Activated naive CD8-positive, alpha-beta T cell treated with anti-CD3 and anti-CD28 coated beads for 36 hours (primary cell): ENCODE data around the gene TEX29. TPM values are rescaled to one million over a fixed set of nuclear protein-coding genes. Genes with fewer than 3 reads are reported as not detected.

Experiments
- DNase-seq: peaks from one replicate; pipeline ENCODE4 v3.0.0; 2021
- H3K27ac Mint-ChIP-seq: one replicate; pipeline ENCODE4 v1.8.0; 2022; ENCODE audit warnings: mild to moderate bottlenecking, moderate library complexity, mixed read lengths
- H3K27me3 Mint-ChIP-seq: one replicate; pipeline ENCODE4 v1.8.0; 2022; ENCODE audit warnings: mild to moderate bottlenecking, mixed read lengths
- H3K36me3 Mint-ChIP-seq: one replicate; pipeline ENCODE4 v1.8.0; 2021; ENCODE audit warnings: mild to moderate bottlenecking, mixed read lengths
- H3K4me1 Mint-ChIP-seq: one replicate; pipeline ENCODE4 v1.8.0; 2021; ENCODE audit warnings: mixed read lengths
- H3K4me3 Mint-ChIP-seq: one replicate; pipeline ENCODE4 v1.8.0; 2022; ENCODE audit warnings: mild to moderate bottlenecking, moderate library complexity, mixed read lengths
- H3K9me3 Mint-ChIP-seq: one replicate; pipeline ENCODE4 v1.8.0; 2022; ENCODE audit warnings: mixed read lengths
- total RNA-seq, 2 experiments: library from RNA; stranded (reverse); gene quantifications; one replicate each; pipeline ENCODE4 v1.2.3, GENCODE V29; 2021

TEX29 gene
- total RNA-seq, 2 experiments from 2014 or later: 0.46 TPM; not detected in 1

DNA sequence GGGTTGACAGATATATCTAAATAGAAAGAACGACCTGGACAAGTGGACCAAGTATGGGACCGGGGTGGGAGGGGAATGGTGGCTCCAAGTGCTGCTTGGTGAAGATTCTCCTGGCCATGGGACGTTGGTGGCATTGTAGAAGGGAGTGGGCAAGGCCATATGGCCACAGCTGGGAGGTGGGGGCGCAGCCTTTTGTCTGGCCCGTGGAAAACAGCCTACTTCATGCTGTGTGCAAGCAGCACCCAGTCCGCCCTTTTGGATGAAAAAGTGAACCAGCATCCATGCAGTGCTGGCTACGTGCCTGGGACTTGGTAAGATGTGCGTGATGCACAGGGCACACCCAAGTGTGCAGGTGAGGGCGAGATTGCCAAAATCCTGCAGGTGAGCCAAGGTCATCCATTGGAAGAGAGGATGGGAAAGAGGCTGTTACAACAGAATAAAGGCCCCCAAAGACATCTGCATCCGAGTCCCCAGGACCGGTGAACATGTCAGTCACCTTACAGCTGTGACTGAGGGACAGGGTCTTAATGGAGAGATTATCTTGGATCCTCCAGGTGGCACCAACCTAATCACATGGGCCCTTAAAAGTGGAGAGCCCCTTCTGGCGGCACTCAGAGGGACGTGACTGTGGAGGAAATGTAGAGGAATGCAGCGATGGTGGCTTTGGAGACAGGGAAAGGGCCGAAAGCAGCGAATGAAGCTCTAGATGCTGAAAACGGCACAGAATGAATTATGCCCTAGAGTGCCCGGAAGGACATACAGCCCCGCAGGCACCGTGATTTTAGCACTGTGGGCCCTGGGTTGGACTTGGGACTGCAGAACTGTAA is 40.8 kb downstream of the TEX29 start:
- Mint-ChIP-seq H3K4me1 (no peaks in the 10 kb centered on the region), H3K27ac (no peak overlapping the region), H3K4me3 (no peak overlapping the region), H3K27me3 (peaks cover 5% of the 10 kb centered on the region), H3K9me3 (no peaks in the 10 kb centered on the region), H3K36me3 (no peaks in the 10 kb centered on the region)
- no peak for DNase-seq

DNA sequence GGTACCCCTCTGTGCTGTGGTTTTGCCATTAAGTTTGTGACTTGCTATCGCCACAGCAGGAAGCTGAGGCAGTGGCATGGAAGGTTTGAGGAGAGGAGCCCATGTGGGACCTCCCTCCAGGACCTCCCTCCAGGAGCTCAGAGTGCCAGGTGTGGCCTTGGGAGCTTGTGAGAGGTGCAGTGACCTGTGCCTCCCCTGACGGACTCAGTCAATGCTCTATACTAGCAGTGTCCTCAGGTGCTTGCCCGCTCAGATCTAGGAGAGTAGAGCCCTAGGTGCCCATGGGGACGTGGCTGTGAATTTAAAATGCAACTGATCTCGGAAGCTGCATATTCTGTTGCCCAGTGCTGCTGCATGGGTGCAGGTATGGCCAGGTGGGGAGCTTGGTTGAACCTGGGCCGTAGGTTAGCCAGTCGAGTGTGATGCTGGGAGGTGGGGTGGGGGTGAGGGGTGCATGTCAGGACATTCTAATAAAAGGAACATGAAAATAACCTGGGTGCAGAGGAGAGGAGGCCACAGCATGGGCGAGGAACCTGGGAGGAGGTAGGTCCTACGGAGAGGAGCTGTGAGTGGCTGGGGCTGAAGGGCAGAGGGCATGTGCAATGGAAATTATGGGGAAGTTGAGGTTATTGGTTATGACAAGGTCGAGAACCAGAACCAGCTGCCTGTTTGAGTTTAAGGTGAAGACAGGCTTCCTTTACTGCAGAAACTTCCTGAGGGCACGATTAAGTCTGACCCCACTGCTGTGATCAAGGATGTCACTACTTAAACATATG is 41.6 kb downstream of the TEX29 start:
- H3K27me3 Mint-ChIP-seq: peaks cover 5% of the 10 kb centered on the region
- H3K4me3 Mint-ChIP-seq: no peak overlapping the region
- no peaks in the 10 kb centered on the region for H3K9me3 Mint-ChIP-seq
- DNase-seq: no peak
- no peaks in the 10 kb centered on the region for H3K4me1 Mint-ChIP-seq
- H3K27ac Mint-ChIP-seq: no peak overlapping the region
- no peaks in the 10 kb centered on the region for H3K36me3 Mint-ChIP-seq

DNA sequence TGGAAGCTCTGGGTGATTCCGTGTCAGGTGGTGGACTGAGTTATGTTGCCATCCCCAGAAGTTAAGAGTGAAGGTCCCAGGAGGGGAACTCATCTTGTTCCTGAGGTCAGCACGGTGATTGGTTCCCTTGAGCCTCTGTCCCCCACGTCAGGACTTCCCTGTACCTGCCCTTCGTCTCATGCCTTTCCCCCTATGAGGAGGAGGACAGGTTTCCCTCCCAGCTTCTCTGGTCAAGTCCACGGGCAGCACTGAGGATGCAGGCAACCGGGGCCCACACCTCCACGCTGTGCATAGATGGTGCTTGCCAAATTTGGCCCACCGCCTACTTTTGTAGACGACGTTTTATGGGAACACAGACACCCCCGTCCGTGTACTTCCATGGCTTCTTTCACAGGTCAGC is 42.7 kb downstream of the TEX29 start:
- Mint-ChIP-seq H3K27ac (no peak overlapping the region), H3K36me3 (no peaks in the 10 kb centered on the region), H3K27me3 (peaks cover 5% of the 10 kb centered on the region), H3K4me3 (no peak overlapping the region), H3K9me3 (no peaks in the 10 kb centered on the region), H3K4me1 (no peaks in the 10 kb centered on the region)
- no peak for DNase-seq

DNA sequence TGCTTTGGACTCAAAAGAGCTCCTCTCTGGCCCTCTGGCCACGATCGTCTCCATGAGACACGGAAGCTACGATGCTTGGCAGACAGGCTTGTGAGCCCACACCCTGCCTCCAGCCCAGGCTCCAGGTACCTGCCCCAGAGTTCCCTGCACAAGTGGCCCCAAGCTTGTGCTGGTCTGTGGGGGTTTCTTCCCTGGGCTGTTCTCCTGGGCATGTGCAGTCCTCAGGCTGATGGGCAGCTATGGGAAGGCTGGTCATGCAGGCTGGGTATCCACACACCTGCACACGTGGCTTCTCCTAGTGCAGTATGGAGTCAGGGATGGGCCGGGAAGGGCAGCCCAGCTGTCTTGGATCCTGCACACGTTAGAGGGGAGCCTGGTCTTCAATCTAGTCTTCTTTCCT is 43.1 kb downstream of the TEX29 start:
- Mint-ChIP-seq H3K4me3 (no peak overlapping the region), H3K27me3 (peaks cover 5% of the 10 kb centered on the region), H3K36me3 (no peaks in the 10 kb centered on the region), H3K9me3 (no peaks in the 10 kb centered on the region), H3K27ac (no peak overlapping the region), H3K4me1 (no peaks in the 10 kb centered on the region)
- no peak for DNase-seq

GRCh38 chr13:111365149-111366005 is 44.9 kb downstream of the TEX29 start:
- Mint-ChIP-seq H3K4me3 (no peak overlapping the region), H3K27me3 (peaks cover 5% of the 10 kb centered on the region), H3K4me1 (no peaks in the 10 kb centered on the region), H3K27ac (no peak overlapping the region), H3K36me3 (no peaks in the 10 kb centered on the region), H3K9me3 (no peaks in the 10 kb centered on the region)
- DNase-seq: no peak

DNA sequence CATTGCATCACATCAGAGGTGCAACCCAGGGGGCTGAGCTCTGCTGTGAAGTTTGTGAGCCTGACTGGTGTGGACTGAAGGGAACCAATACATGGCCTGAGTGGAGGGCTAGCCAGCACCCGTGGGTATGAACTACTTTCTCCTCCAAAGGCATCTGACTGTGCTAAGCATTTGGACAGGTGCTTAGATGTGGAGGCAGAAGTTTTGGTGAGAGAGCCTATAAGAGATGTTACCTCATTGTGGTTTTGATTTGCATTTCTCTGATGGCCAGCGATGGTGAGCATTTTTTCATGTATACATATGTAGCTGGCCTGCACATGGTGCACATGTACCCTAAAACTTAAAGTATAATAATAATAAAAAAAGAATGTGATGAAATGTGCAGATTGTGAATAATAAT is 46.9 kb downstream of the TEX29 start:
- no peaks in the 10 kb centered on the region for H3K4me1 Mint-ChIP-seq
- H3K4me3 Mint-ChIP-seq: no peak overlapping the region
- no peak overlapping the region for H3K27ac Mint-ChIP-seq
- no peaks in the 10 kb centered on the region for H3K9me3 Mint-ChIP-seq
- peaks cover 5% of the 10 kb centered on the region for H3K27me3 Mint-ChIP-seq
- no peak for DNase-seq
- no peaks in the 10 kb centered on the region for H3K36me3 Mint-ChIP-seq

- Mint-ChIP-seq H3K36me3 (no peaks in the 10 kb centered on the region), H3K27ac (no peak overlapping the region), H3K27me3 (peaks cover 5% of the 10 kb centered on the region), H3K4me3 (no peak overlapping the region), H3K9me3 (peaks cover 3% of the 10 kb centered on the region), H3K4me1 (no peaks in the 10 kb centered on the region)
- DNase-seq: no peak
Observed at GRCh38 chr13:111368091-111368490, 47.6 kb downstream of the TEX29 start.

GRCh38 chr13:111370147-111370546 is 49.7 kb downstream of the TEX29 start:
- no peak for DNase-seq
- Mint-ChIP-seq H3K27ac (no peak overlapping the region), H3K36me3 (no peaks in the 10 kb centered on the region), H3K4me1 (no peaks in the 10 kb centered on the region), H3K9me3 (peaks cover 3% of the 10 kb centered on the region), H3K27me3 (no peaks in the 10 kb centered on the region), H3K4me3 (no peak overlapping the region)

GRCh38 chr13:111370570-111371535 is 50.4 kb downstream of the TEX29 start:
- DNase-seq: no peak
- Mint-ChIP-seq H3K4me1 (no peaks in the 10 kb centered on the region), H3K36me3 (no peaks in the 10 kb centered on the region), H3K9me3 (peaks cover 3% of the 10 kb centered on the region), H3K27ac (no peak overlapping the region), H3K4me3 (no peak overlapping the region), H3K27me3 (no peaks in the 10 kb centered on the region)

GRCh38 chr13:111371720-111372119 is 51.3 kb downstream of the TEX29 start:
- no peaks in the 10 kb centered on the region for H3K27me3 Mint-ChIP-seq
- H3K9me3 Mint-ChIP-seq: peaks cover 3% of the 10 kb centered on the region
- no peak for DNase-seq
- no peaks in the 10 kb centered on the region for H3K4me1 Mint-ChIP-seq
- no peak overlapping the region for H3K4me3 Mint-ChIP-seq
- H3K27ac Mint-ChIP-seq: no peak overlapping the region
- no peaks in the 10 kb centered on the region for H3K36me3 Mint-ChIP-seq

GRCh38 chr13:111372651-111373425 is 52.4 kb downstream of the TEX29 start:
- Mint-ChIP-seq H3K4me3 (peak overlapping the region; percentile 57), H3K27me3 (no peaks in the 10 kb centered on the region), H3K36me3 (no peaks in the 10 kb centered on the region), H3K27ac (no peak overlapping the region), H3K4me1 (no peaks in the 10 kb centered on the region), H3K9me3 (peaks cover 3% of the 10 kb centered on the region)
- peak; percentile 16 for DNase-seq

- Mint-ChIP-seq H3K36me3 (no peaks in the 10 kb centered on the region), H3K4me1 (no peaks in the 10 kb centered on the region), H3K9me3 (peaks cover 3% of the 10 kb centered on the region), H3K27me3 (no peaks in the 10 kb centered on the region), H3K4me3 (peak overlapping the region; percentile 57), H3K27ac (peak overlapping the region; percentile 8)
- DNase-seq: no peak
Observed at GRCh38 chr13:111373486-111373885, 53.0 kb downstream of the TEX29 start.

DNA sequence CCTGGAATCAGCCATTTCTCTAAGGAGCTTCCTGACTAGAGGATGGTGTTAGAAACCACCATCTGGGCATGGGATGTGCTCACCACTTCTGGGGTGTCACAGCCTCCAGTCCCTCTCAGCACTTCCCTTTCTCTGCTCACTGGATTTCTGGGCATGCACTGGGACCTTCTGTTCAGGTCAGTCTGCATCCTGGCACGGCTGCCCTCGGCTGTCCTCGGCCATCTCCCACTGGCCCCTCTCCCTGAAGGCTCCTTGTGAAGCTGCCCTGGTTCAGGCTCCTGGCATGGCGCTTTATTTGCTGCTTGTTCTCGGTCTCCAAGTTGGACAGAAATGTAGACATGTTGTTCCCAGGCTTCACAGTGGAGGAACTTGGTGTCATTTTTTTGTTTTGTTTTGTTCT is 60.0 kb downstream of the TEX29 start:
- Mint-ChIP-seq H3K4me1 (peaks cover 12% of the 10 kb centered on the region), H3K4me3 (no peak overlapping the region), H3K36me3 (no peaks in the 10 kb centered on the region), H3K27ac (no peak overlapping the region), H3K27me3 (no peaks in the 10 kb centered on the region), H3K9me3 (no peaks in the 10 kb centered on the region)
- DNase-seq: no peak
